CD8-positive, alpha-beta memory T cell (primary cell): Measurements from ENCODE around the gene BHMT. TPM values are rescaled to one million over a fixed set of nuclear protein-coding genes. Genes with fewer than 3 reads are reported as not detected.

Source experiments
- CTCF ChIA-PET: fragments of 350-600 bp; sonication (Branson Sonifier 250); formaldehyde crosslinking; loops from one replicate; lab custom pipeline; 2021; ENCODE audit warnings: antibody characterized with exemption; lab: Charles Lee
- POLR2A ChIA-PET: fragments of 350-600 bp; sonication (Branson Sonifier 250); formaldehyde crosslinking; loops from one replicate; lab custom pipeline; 2021; ENCODE audit warnings: antibody characterized with exemption; lab: Charles Lee
- DNase-seq, 5 donors: peaks; one replicate each; pipeline versions ENCODE4 v3.0.0 to v3.0.0-alpha.2; 2020 to 2022; ENCODE audit warnings: mixed read lengths in 1 of 5
- H3K27ac ChIP-seq: one replicate; pipeline ENCODE4 v1.7.0; 2013; ENCODE audit warnings: low read depth, mild to moderate bottlenecking, low read length, moderate library complexity
- H3K27me3 ChIP-seq: 2 replicates; pipeline ENCODE4 v1.7.0; 2013; ENCODE audit warnings: low read length, mild to moderate bottlenecking; ENCODE audit not compliant: insufficient read depth, poor library complexity, severe bottlenecking
- H3K36me3 ChIP-seq: 2 replicates; pipeline ENCODE4 v1.7.0; 2013; ENCODE audit warnings: mild to moderate bottlenecking, low read length, moderate library complexity; ENCODE audit not compliant: insufficient read depth
- H3K4me1 ChIP-seq: 2 replicates; pipeline ENCODE4 v1.7.0; 2013; ENCODE audit warnings: mild to moderate bottlenecking, low read length, moderate library complexity; ENCODE audit not compliant: insufficient read depth
- H3K4me3 ChIP-seq: 2 replicates; pipeline ENCODE4 v1.7.0; 2013; ENCODE audit warnings: mild to moderate bottlenecking, low read length
- H3K9me3 ChIP-seq: 2 replicates; pipeline ENCODE4 v1.7.0; 2013; ENCODE audit warnings: mild to moderate bottlenecking, low read length
- H3K27ac Mint-ChIP-seq, 8 donors: one replicate each; pipeline ENCODE4 v1.8.0; 2020 to 2021; ENCODE audit warnings: mixed read lengths in 8 of 8, mild to moderate bottlenecking in 6 of 8, inconsistent platforms in 3 of 8, moderate library complexity in 3 of 8
- H3K27me3 Mint-ChIP-seq, 2 donors: one replicate each; pipeline ENCODE4 v1.8.0; 2020 to 2021; ENCODE audit warnings: mixed read lengths in 2 of 2, mild to moderate bottlenecking in 1 of 2, moderate library complexity in 1 of 2
- H3K36me3 Mint-ChIP-seq, 3 donors: one replicate each; pipeline ENCODE4 v1.8.0; 2020 to 2021; ENCODE audit warnings: mixed read lengths in 3 of 3, inconsistent platforms in 1 of 3, mild to moderate bottlenecking in 1 of 3
- H3K4me1 Mint-ChIP-seq, 3 donors: one replicate each; pipeline ENCODE4 v1.8.0; 2020 to 2021; ENCODE audit warnings: mixed read lengths in 3 of 3, inconsistent platforms in 1 of 3, mild to moderate bottlenecking in 1 of 3
- H3K4me3 Mint-ChIP-seq, 7 donors: one replicate each; pipeline ENCODE4 v1.8.0; 2020 to 2021; ENCODE audit warnings: mixed read lengths in 7 of 7, mild to moderate bottlenecking in 6 of 7, moderate library complexity in 4 of 7, inconsistent platforms in 2 of 7
- H3K9me3 Mint-ChIP-seq, 5 donors: one replicate each; pipeline ENCODE4 v1.8.0; 2020 to 2022; ENCODE audit warnings: mixed read lengths in 5 of 5, mild to moderate bottlenecking in 3 of 5, moderate library complexity in 2 of 5, inconsistent platforms in 1 of 5
- polyA plus RNA-seq: library from polyadenylated mRNA; unstranded; fragments of 300-500 nt; fragmentation: Illumina TruSeq; gene quantifications from one replicate; pipeline ENCODE4 v1.2.3, GENCODE V29; 2021
- total RNA-seq, 2 experiments: library from RNA; stranded (reverse); gene quantifications; one replicate each; pipeline ENCODE4 v1.2.3, GENCODE V29; 2021

BHMT gene
- total and polyA plus RNA-seq, 3 experiments from 2014 or later: not detected

DNA sequence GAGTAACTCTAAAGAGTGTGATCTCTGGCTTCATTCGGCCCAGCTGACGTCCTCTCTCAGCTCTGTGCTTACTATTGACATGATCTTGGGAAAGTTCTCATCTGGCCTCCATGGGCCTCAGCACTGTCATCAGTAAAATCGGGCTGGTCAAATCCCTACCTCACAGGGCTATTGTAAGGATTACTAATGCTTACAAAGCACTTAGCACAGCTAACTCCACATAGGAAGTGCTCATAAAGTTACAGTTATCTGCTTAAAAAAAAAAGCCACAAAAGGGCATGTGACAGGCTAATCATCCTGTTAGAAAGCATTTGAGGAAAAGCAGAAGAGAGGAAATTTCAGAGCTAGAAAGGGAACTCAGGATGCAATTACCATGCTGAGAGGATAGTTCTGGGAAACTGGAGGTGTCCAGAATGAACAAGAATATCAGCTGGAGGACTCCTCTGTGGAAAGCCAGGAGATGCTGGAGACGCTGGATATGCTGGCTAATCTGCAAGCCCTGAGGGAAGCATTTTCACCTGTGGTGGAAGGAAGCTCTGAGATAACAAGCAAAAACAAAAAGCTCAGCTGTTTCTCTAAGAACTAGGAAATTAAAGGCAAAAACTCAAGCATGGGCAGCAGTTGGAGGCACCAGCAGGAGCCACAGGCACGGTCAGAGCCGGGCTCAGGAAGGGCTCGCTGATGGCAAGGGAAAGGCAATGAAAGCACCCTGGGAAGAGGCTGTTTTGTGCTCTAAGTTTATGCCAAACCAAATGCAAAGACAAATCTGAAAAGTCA, 4.4 kb upstream of the BHMT start:
- peaks cover 0 to 3% (median 0%) of the 10 kb centered on the region in 3 donors for H3K4me1 Mint-ChIP-seq
- H3K27ac Mint-ChIP-seq: peak overlapping the region in 1 of 8 donors; percentile 47
- H3K36me3 Mint-ChIP-seq: no peaks in the 10 kb centered on the region
- H3K36me3 ChIP-seq: no peaks in the 10 kb centered on the region
- H3K4me3 ChIP-seq: no peak overlapping the region
- peaks cover 10% of the 10 kb centered on the region for H3K27me3 ChIP-seq
- H3K27me3 Mint-ChIP-seq: peaks cover 25 to 67% of the 10 kb centered on the region in 2 donors
- no peaks in the 10 kb centered on the region for H3K4me1 ChIP-seq
- POLR2A ChIA-PET: no interaction called here
- DNase-seq: no peak
- no peak overlapping the region for H3K4me3 Mint-ChIP-seq
- H3K9me3 Mint-ChIP-seq: no peaks in the 10 kb centered on the region
- H3K9me3 ChIP-seq: no peaks in the 10 kb centered on the region
- H3K27ac ChIP-seq: no peak overlapping the region
- CTCF ChIA-PET: interaction anchor here (1.1 to 1.6 kb wide), 3 partner anchors 9 to 126 kb away, joined by 3 to 5 read pairs (median 3); no protein-coding TSS in a partner anchor

DNA sequence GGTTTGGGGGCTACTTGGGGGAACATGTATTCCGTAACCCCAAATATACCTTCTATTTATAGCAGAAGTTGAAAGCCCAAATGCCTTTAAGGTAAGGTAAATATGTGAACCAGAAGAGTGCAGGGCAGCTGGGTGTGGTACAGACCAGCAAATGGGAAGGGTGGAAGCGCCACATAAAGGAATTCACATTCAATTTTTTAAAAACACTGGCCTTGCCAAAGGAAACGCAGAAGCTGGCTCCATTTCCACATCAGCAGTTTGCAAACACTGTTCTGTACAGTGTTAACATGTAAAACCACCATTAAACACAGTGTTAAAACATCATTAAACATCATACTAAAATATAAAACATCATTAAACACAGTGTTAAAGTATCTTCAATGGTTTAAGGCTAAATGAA, 3.5 kb upstream of the BHMT start:
- DNase-seq: no peak
- Histone ChIP-seq H3K27me3 (peaks cover 10% of the 10 kb centered on the region), H3K36me3 (no peaks in the 10 kb centered on the region), H3K9me3 (no peaks in the 10 kb centered on the region), H3K27ac (no peak overlapping the region), H3K4me1 (no peaks in the 10 kb centered on the region), H3K4me3 (no peak overlapping the region)
- CTCF ChIA-PET: interaction anchor here (0.6 kb wide), 1 partner anchor 83 kb away, joined by 3 read pairs; no protein-coding TSS in a partner anchor
- H3K9me3 Mint-ChIP-seq: no peaks in the 10 kb centered on the region
- peaks cover 0 to 3% (median 0%) of the 10 kb centered on the region in 3 donors for H3K4me1 Mint-ChIP-seq
- no peak overlapping the region for H3K4me3 Mint-ChIP-seq
- no peaks in the 10 kb centered on the region for H3K36me3 Mint-ChIP-seq
- H3K27me3 Mint-ChIP-seq: peaks cover 25 to 67% of the 10 kb centered on the region in 2 donors
- H3K27ac Mint-ChIP-seq: no peak overlapping the region
- POLR2A ChIA-PET: no interaction called here

DNA sequence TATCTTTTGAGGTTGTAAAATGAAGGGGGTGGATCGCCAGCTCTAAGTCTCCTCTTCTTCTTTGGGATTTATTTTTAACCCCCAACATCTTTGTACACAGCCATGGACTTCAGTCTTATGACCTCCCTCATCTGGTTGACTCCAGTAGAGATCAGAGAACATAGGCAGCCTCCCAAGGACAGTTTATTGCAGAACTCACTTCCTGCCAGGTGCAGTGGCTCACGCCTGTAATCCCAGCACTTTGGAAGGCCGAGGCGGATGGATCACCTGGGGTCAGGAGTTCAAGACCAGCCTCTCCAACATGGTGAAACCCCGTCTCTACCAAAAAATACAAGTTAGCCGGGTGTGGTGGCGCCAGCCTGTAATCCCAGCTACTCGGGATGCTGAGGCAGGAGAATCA, 2.8 kb upstream of the BHMT start:
- peaks cover 0 to 3% (median 0%) of the 10 kb centered on the region in 3 donors for H3K4me1 Mint-ChIP-seq
- POLR2A ChIA-PET: no interaction called here
- CTCF ChIA-PET: interaction anchor here (0.6 to 1.2 kb wide), 3 partner anchors 24 to 84 kb away, joined by 3 read pairs; no protein-coding TSS in a partner anchor

DNA sequence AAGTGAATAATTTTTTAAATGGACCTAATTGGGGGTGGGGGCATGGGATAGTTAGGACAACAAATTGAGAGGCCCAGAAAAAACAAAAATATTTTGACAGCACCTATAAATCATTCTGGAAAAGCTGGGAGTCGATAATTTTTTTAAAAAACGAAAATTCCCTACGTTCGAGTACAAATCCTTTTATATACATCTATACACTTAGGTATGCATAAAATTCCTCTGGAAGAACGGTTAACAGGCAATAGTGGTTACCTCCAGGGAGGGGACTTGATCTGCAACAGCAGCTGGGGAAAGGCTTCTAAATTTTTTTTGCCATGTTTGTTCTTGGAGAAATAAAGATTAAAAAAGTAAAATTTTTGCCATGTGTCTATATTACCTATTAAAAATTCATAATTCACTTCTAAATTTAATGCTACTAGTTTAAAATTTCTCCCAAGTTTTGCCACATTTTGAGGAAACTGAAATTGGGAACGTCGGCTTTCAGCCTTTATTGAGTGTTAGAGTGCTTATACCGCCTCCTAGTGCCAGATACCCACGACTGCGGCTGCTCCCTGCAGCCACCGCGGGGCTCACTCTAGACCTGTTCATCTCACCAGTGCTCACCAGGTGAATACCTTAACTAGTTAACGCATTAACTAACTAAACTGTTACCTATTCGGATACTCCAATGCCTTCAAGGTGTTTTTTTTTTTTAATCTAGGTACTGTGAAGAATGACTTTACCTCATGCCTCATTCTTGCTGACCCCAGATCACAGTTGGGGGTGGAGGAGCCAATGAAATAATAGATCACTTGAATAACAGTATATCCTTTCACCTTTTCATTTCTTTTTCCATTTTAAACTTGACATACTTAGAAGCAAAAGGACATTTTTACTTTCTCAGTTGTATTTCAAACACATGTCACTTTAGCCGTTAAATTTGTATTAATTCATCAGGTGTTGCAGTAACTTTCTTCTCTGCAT, 1.8 kb upstream of the BHMT start:
- Histone ChIP-seq H3K27ac (no peak overlapping the region), H3K27me3 (peaks cover 9% of the 10 kb centered on the region), H3K36me3 (no peaks in the 10 kb centered on the region), H3K9me3 (no peaks in the 10 kb centered on the region), H3K4me1 (no peaks in the 10 kb centered on the region), H3K4me3 (no peak overlapping the region)
- peak in 3 of 5 donors; percentile 8 to 55 (median 12) for DNase-seq
- Mint-ChIP-seq H3K36me3 (no peaks in the 10 kb centered on the region), H3K27me3 (peaks cover 36 to 70% of the 10 kb centered on the region in 2 donors), H3K4me1 (peaks cover 0 to 3% (median 0%) of the 10 kb centered on the region in 3 donors), H3K9me3 (no peaks in the 10 kb centered on the region), H3K27ac (no peak overlapping the region), H3K4me3 (no peak overlapping the region)
- ChIA-PET CTCF (interaction anchor here (0.6 to 1.2 kb wide), 2 partner anchors 23 to 85 kb away, joined by 3 read pairs; no protein-coding TSS in a partner anchor), POLR2A (no interaction called here)

More for the DNA sequence above, 2.8 kb upstream of the BHMT start:
- no peaks in the 10 kb centered on the region for H3K9me3 Mint-ChIP-seq
- H3K27me3 ChIP-seq: peaks cover 10% of the 10 kb centered on the region
- H3K36me3 Mint-ChIP-seq: no peaks in the 10 kb centered on the region
- H3K4me1 ChIP-seq: no peaks in the 10 kb centered on the region
- no peaks in the 10 kb centered on the region for H3K36me3 ChIP-seq
- no peak overlapping the region for H3K4me3 ChIP-seq
- DNase-seq: no peak
- no peak overlapping the region for H3K4me3 Mint-ChIP-seq
- H3K27me3 Mint-ChIP-seq: peaks cover 31 to 72% of the 10 kb centered on the region in 2 donors
- H3K9me3 ChIP-seq: no peaks in the 10 kb centered on the region
- H3K27ac ChIP-seq: no peak overlapping the region
- H3K27ac Mint-ChIP-seq: no peak overlapping the region

DNA sequence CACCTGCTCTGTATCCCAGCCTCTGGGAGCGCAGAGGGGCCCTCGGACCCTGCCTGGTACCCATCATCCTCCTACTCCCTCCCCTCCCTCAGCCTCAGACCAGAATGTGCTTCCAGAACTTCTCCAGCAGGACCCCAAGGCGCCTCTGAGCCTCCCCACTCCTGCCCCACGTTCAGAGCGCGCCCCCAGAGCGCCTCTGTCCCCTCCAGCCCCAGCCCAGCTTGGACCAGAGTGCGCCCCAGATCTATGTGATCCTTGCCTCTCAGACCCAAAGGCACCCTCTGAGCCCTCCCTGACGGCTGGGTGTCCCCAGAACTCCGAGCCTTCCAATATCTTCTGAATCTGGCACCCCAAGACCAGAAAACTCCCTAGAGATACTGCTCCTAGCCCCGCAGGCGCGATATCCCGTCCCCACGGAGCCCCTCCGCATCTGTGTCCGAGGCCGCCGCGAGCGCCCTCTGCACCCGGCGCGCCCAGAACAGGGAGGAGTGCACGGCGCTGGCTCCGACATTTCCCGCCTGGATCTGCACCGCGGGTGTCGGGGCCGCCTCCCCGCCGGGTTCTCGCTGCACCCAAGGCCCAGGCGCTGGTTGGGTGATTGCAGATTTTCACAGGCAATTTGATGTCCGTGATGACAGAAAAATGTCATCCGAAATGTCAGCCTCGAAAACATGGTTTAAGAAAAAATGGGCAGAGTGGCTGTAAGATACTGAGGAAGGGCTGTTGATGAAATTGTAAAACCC, 522 bp downstream of the BHMT start:
- POLR2A ChIA-PET: no interaction called here
- Histone ChIP-seq H3K9me3 (no peaks in the 10 kb centered on the region), H3K36me3 (no peaks in the 10 kb centered on the region), H3K27me3 (peaks cover 5% of the 10 kb centered on the region), H3K4me3 (no peak overlapping the region), H3K4me1 (no peaks in the 10 kb centered on the region), H3K27ac (no peak overlapping the region)
- CTCF ChIA-PET: no interaction called here
- Mint-ChIP-seq H3K27me3 (peaks cover 33 to 57% of the 10 kb centered on the region in 2 donors), H3K4me1 (peaks cover 0 to 3% (median 0%) of the 10 kb centered on the region in 3 donors), H3K9me3 (no peaks in the 10 kb centered on the region), H3K27ac (no peak overlapping the region), H3K36me3 (no peaks in the 10 kb centered on the region), H3K4me3 (no peak overlapping the region)
- DNase-seq: no peak

DNA sequence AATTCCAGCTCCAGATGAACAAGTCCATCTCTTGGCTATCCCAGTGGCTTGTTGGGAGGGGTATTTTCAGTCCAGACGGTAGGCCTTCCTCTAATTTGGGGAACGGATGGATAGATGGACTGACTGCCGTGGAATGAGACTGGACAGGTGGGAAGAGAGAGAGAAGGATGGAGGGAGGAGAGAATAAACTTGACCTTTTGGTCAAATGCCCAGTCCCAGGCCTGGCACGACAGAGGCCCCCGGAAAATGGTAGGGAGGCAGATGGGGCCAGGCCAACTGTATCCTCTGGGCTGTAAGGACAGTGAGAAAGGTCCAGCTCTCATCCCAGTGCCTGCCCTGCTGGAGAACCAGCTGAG, 1.1 kb downstream of the BHMT start:
- Mint-ChIP-seq H3K9me3 (no peaks in the 10 kb centered on the region), H3K4me3 (no peak overlapping the region), H3K27me3 (peaks cover 30 to 57% of the 10 kb centered on the region in 2 donors), H3K4me1 (peaks cover 0 to 3% (median 0%) of the 10 kb centered on the region in 3 donors), H3K36me3 (no peaks in the 10 kb centered on the region), H3K27ac (no peak overlapping the region)
- no peaks in the 10 kb centered on the region for H3K36me3 ChIP-seq
- H3K4me3 ChIP-seq: no peak overlapping the region
- H3K4me1 ChIP-seq: no peaks in the 10 kb centered on the region
- no peak overlapping the region for H3K27ac ChIP-seq
- DNase-seq: no peak
- CTCF ChIA-PET: no interaction called here
- H3K9me3 ChIP-seq: no peaks in the 10 kb centered on the region
- peaks cover 5% of the 10 kb centered on the region for H3K27me3 ChIP-seq
- POLR2A ChIA-PET: no interaction called here

DNA sequence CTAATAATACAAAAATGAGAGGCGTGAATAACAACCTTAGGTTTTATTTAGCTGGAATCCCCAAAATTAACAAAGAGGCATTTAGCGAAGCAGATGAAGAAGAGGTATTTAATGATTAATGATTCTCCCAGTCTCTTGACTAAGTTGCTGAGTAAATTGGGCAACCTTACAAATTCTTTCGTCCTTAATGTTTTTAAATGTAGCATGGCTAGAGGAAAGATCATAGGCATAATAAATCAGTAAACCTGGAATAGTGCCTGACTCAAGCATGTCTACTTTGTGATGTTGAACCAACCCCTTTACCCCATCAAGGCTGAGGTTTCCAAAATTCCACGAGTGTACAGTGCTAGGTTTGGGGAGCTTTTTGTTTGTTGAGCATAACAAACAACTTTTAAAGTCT, 7.9 kb downstream of the BHMT start:
- no peak overlapping the region for H3K27ac Mint-ChIP-seq
- no peak for DNase-seq
- no peaks in the 10 kb centered on the region for H3K36me3 Mint-ChIP-seq
- POLR2A ChIA-PET: no interaction called here
- peaks cover 2 to 20% of the 10 kb centered on the region in 2 donors for H3K27me3 Mint-ChIP-seq
- Histone ChIP-seq H3K4me1 (no peaks in the 10 kb centered on the region), H3K36me3 (no peaks in the 10 kb centered on the region), H3K9me3 (no peaks in the 10 kb centered on the region), H3K27me3 (peaks cover 5% of the 10 kb centered on the region), H3K4me3 (no peak overlapping the region), H3K27ac (no peak overlapping the region)
- H3K4me3 Mint-ChIP-seq: no peak overlapping the region
- CTCF ChIA-PET: interaction anchor here (3.6 kb wide), 1 partner anchor 14 kb away, joined by 17 read pairs; no protein-coding TSS in a partner anchor
- no peaks in the 10 kb centered on the region for H3K9me3 Mint-ChIP-seq
- no peaks in the 10 kb centered on the region for H3K4me1 Mint-ChIP-seq
